Chondrocyte (in vitro differentiated cells): Measurements from ENCODE around the gene KRT20. TPM values are rescaled to one million over a fixed set of nuclear protein-coding genes. Genes with fewer than 3 reads are reported as not detected.

Experiments
- DNase-seq: peaks from one replicate; pipeline ENCODE4 v3.0.0; 2021; ENCODE audit warnings: mixed read lengths, low spot score
- H3K27ac Mint-ChIP-seq: one replicate; pipeline ENCODE4 v1.8.0; 2021; ENCODE audit warnings: mild to moderate bottlenecking, moderate library complexity, mixed read lengths; ENCODE audit not compliant: unreplicated experiment
- H3K27me3 Mint-ChIP-seq: 2 replicates; pipeline ENCODE4 v1.8.0; 2021; ENCODE audit warnings: low read depth, mixed read lengths
- H3K36me3 Mint-ChIP-seq: 2 replicates; pipeline ENCODE4 v1.8.0; 2021; ENCODE audit warnings: low read depth, mixed read lengths
- H3K4me1 Mint-ChIP-seq: 2 replicates; pipeline ENCODE4 v1.8.0; 2021; ENCODE audit warnings: low read depth, mild to moderate bottlenecking, mixed read lengths
- H3K4me3 Mint-ChIP-seq: one replicate; pipeline ENCODE4 v1.8.0; 2021; ENCODE audit warnings: mild to moderate bottlenecking, moderate library complexity, mixed read lengths; ENCODE audit not compliant: unreplicated experiment
- H3K9me3 Mint-ChIP-seq: 2 replicates; pipeline ENCODE4 v1.8.0; 2021; ENCODE audit warnings: low read depth, mixed read lengths
- CTCF ChIP-seq: fragments of 200-600 bp; sonication (generic); IDR thresholded peaks from 2 replicates; pipeline ENCODE4 v1.5.0; 2021; ENCODE audit warnings: antibody characterized with exemption, mild to moderate bottlenecking, moderate library complexity
- total RNA-seq: library from RNA; stranded (reverse); gene quantifications from 3 replicates; pipeline ENCODE4 v1.2.1, GENCODE V29; 2021

KRT20 gene
- total RNA-seq, 1 donor from 2014 or later: not detected

GRCh38 chr17:40906613-40907012 is 21.6 kb upstream of the KRT20 start:
- no peak overlapping the region for H3K4me3 Mint-ChIP-seq
- no peak for TF ChIP-seq CTCF
- no peak for DNase-seq
- no peaks in the 10 kb centered on the region for H3K36me3 Mint-ChIP-seq
- no peak overlapping the region for H3K27ac Mint-ChIP-seq
- no peaks in the 10 kb centered on the region for H3K9me3 Mint-ChIP-seq
- peaks cover 47% of the 10 kb centered on the region for H3K4me1 Mint-ChIP-seq
- no peaks in the 10 kb centered on the region for H3K27me3 Mint-ChIP-seq

GRCh38 chr17:40905370-40905769 is 20.3 kb upstream of the KRT20 start:
- Mint-ChIP-seq H3K9me3 (no peaks in the 10 kb centered on the region), H3K27me3 (no peaks in the 10 kb centered on the region), H3K4me1 (peaks cover 36% of the 10 kb centered on the region), H3K4me3 (no peak overlapping the region), H3K27ac (no peak overlapping the region), H3K36me3 (no peaks in the 10 kb centered on the region)
- no peak for TF ChIP-seq CTCF
- no peak for DNase-seq

GRCh38 chr17:40903129-40903847 is 18.2 kb upstream of the KRT20 start:
- no peaks in the 10 kb centered on the region for H3K27me3 Mint-ChIP-seq
- no peaks in the 10 kb centered on the region for H3K36me3 Mint-ChIP-seq
- no peak overlapping the region for H3K4me3 Mint-ChIP-seq
- peaks cover 21% of the 10 kb centered on the region for H3K4me1 Mint-ChIP-seq
- peak overlapping the region; percentile 92 for H3K27ac Mint-ChIP-seq
- H3K9me3 Mint-ChIP-seq: no peaks in the 10 kb centered on the region
- no peak for DNase-seq
- no peak for TF ChIP-seq CTCF

GRCh38 chr17:40902498-40902897 is 17.5 kb upstream of the KRT20 start:
- no peak overlapping the region for H3K4me3 Mint-ChIP-seq

GRCh38 chr17:40901981-40902474 is 17.0 kb upstream of the KRT20 start:
- peak overlapping the region; percentile 92 for H3K27ac Mint-ChIP-seq
- DNase-seq: no peak
- no peak for TF ChIP-seq CTCF
- peaks cover 21% of the 10 kb centered on the region for H3K4me1 Mint-ChIP-seq
- no peak overlapping the region for H3K4me3 Mint-ChIP-seq
- no peaks in the 10 kb centered on the region for H3K36me3 Mint-ChIP-seq
- H3K27me3 Mint-ChIP-seq: no peaks in the 10 kb centered on the region
- no peaks in the 10 kb centered on the region for H3K9me3 Mint-ChIP-seq

More at GRCh38 chr17:40902498-40902897, 17.5 kb upstream of the KRT20 start:
- H3K27ac Mint-ChIP-seq: peak overlapping the region; percentile 92
- no peaks in the 10 kb centered on the region for H3K36me3 Mint-ChIP-seq
- peaks cover 21% of the 10 kb centered on the region for H3K4me1 Mint-ChIP-seq
- H3K27me3 Mint-ChIP-seq: no peaks in the 10 kb centered on the region
- H3K9me3 Mint-ChIP-seq: no peaks in the 10 kb centered on the region
- TF ChIP-seq CTCF: no peak
- DNase-seq: no peak
